Measurements from ENCODE around the gene MORN1.

GRCh38 chr1:2431518-2431917, 40.2 kb upstream of the MORN1 start:
- no peak for TF ChIP-seq POLR2AphosphoS5 (IDR thresholded peaks at IDR 0.05; ENCODE audit: low read depth, low read length)
- TF ChIP-seq POLR2A (IDR thresholded peaks at IDR 0.05; ENCODE audit: low read depth, low read length), result no peak

Data from GM12892 (cell line).